Spinal cord (tissue), 10 donors: Measurements from ENCODE around the gene JMJD8. TPM values are rescaled to one million over a fixed set of nuclear protein-coding genes. Genes with fewer than 3 reads are reported as not detected.

Experiments used
- DNase-seq, 6 donors: peaks; one replicate each; pipeline versions ENCODE4 v3.0.0 to v3.0.0-alpha.2; 2013 to 2015; ENCODE audit warnings: low spot score in 6 of 6, low read depth in 4 of 6
- H3K27ac ChIP-seq: one replicate; pipeline ENCODE4 v1.5.1; 2013; ENCODE audit warnings: low read depth, low read length, control low read depth
- H3K27me3 ChIP-seq: one replicate; pipeline ENCODE4 v1.6.1; 2013; ENCODE audit warnings: low read length; ENCODE audit not compliant: control insufficient read depth, insufficient read depth
- H3K36me3 ChIP-seq: one replicate; pipeline ENCODE4 v1.6.1; 2013; ENCODE audit warnings: low read length; ENCODE audit not compliant: control insufficient read depth, insufficient read depth
- H3K4me1 ChIP-seq: one replicate; pipeline ENCODE4 v1.6.1; 2013; ENCODE audit warnings: low read length; ENCODE audit not compliant: control insufficient read depth, insufficient read depth
- H3K4me3 ChIP-seq: one replicate; pipeline ENCODE4 v1.5.1; 2013; ENCODE audit warnings: low read depth, low read length, control low read depth
- H3K9me3 ChIP-seq: one replicate; pipeline ENCODE4 v1.6.1; 2013; ENCODE audit warnings: low read length; ENCODE audit not compliant: control insufficient read depth, insufficient read depth
- WGBS: methylation state at CpG from one replicate; pipeline ENCODE4 v1.1.5; 2013; ENCODE audit warnings: missing lambda C conversion rate; ENCODE audit not compliant: insufficient coverage; 5-methylcytosine and 5-hydroxymethylcytosine counted together
- polyA plus RNA-seq, 2 donors: library from polyadenylated mRNA; unstranded; fragments of 120-200 nt; gene quantifications; one replicate each; pipeline ENCODE4 v1.2.1, GENCODE V29; 2013; ENCODE audit not compliant: insufficient read length in 2 of 2
- total RNA-seq, 2 donors: library from RNA; depleted of rRNA in 1 of 2; stranded (reverse); fragments of 120-200 nt in 1 of 2; fragments of >200 nt in 1 of 2; gene quantifications; one replicate each; pipeline versions ENCODE4 v1.2.3 to v1.2.4, GENCODE V29; 2013 to 2014
- donor health status: healthy.

Gene JMJD8
- total and polyA plus RNA-seq, 4 donors: 24.3 to 71.9 (median 52.7) TPM

DNA sequence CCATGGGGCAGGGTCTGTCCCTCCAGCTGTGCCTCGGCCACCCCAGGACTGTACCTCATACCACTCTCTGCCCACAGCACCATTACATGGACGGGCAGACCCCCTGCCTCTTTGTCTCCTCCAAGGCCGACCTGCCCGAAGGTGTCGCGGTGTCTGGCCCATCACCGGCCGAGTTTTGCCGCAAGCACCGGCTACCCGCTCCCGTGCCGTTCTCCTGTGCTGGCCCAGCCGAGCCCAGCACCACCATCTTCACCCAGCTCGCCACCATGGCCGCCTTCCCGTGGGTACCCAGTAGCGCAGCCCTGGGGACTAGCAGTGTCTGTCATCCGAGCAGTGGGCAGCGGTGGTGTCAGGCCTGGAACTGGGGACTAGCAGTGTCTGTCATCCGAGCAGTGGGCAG lies 11.3 kb downstream of the JMJD8 start:
- Histone ChIP-seq H3K27ac (no peak overlapping the region), H3K36me3 (peaks cover 85% of the 10 kb centered on the region), H3K27me3 (peaks cover 9% of the 10 kb centered on the region), H3K4me1 (peaks cover 34% of the 10 kb centered on the region), H3K4me3 (no peak overlapping the region), H3K9me3 (no peaks in the 10 kb centered on the region)
- WGBS: 93% methylated on average over 21 of the region's 21 CpGs
- DNase-seq: no peak

DNA sequence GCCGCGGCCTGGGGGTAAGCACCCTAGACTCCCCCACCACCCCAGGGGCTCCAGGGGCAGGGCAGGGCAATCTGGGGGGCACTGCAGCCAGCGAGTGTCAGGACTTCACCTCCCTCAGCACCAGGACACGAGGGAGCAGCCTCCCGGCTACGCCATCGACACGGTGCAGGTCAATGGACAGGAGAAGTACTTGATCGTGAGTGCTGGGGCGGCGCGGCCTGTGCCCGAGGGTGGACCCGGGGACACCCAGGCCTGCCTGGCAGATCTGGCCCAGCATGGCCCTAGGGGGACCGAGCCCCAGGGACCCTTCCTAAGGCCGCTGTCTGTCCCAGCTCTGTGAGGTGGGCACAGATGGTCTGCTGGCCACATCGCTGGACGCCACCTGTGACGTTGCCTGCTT lies 11.8 kb downstream of the JMJD8 start:
- H3K36me3 ChIP-seq: peaks cover 84% of the 10 kb centered on the region
- H3K9me3 ChIP-seq: no peaks in the 10 kb centered on the region
- peaks cover 9% of the 10 kb centered on the region for H3K27me3 ChIP-seq
- no peak overlapping the region for H3K4me3 ChIP-seq
- no peak overlapping the region for H3K27ac ChIP-seq
- H3K4me1 ChIP-seq: peaks cover 38% of the 10 kb centered on the region
- WGBS: 94% methylated on average over 16 of the region's 19 CpGs
- DNase-seq: no peak

GRCh38 chr16:671353-672131 lies 12.6 kb downstream of the JMJD8 start:
- WGBS: 87% methylated on average over 32 of the region's 40 CpGs
- peaks cover 5% of the 10 kb centered on the region for H3K27me3 ChIP-seq
- no peaks in the 10 kb centered on the region for H3K9me3 ChIP-seq
- H3K36me3 ChIP-seq: peaks cover 84% of the 10 kb centered on the region
- H3K4me3 ChIP-seq: no peak overlapping the region
- no peak for DNase-seq
- H3K4me1 ChIP-seq: peaks cover 34% of the 10 kb centered on the region
- no peak overlapping the region for H3K27ac ChIP-seq

DNA sequence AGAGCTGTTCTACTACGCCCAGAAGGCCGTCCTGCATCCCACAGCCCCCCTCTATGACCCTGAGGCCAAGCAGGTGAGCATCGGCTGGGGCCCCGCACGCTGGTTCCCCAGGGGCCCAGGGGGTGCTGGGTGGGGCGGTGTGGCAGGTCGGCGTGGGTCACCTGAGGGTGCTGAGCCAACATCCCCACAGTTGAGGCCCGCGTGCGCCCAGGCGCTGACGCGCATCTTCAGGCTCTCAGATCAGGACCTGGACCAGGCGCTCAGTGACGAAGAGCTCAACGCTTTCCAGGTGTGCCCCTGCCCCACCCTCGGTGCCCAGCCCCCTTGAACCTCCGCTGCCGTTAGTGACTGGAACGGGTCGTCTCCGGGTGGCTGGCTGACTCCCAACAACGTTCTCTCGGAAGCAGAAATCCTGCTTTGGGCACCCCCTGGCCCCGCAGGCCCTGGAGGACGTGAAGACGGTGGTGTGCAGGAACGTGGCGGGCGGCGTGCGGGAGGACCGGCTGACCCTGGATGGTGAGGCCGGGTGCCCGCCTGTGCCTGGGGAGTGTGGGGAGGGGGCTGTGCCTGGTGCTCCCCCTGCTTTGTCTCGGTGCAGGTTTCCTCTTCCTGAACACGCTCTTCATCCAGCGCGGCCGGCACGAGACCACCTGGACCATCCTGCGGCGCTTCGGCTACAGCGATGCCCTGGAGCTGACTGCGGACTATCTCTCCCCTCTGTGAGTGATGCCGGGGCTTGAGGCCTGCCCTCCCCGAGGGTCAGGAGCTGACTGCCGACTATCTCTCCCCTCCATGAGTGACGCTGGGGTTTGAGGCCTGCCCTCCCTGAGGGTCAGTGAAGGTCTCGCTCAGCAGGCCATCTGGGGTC lies 13.4 kb downstream of the JMJD8 start:
- WGBS: 94% methylated on average over 51 of the region's 52 CpGs
- H3K27ac ChIP-seq: no peak overlapping the region
- peaks cover 29% of the 10 kb centered on the region for H3K4me1 ChIP-seq
- no peaks in the 10 kb centered on the region for H3K9me3 ChIP-seq
- H3K27me3 ChIP-seq: peaks cover 5% of the 10 kb centered on the region
- peaks cover 88% of the 10 kb centered on the region for H3K36me3 ChIP-seq
- H3K4me3 ChIP-seq: no peak overlapping the region
- no peak for DNase-seq

GRCh38 chr16:669666-670065 lies 14.5 kb downstream of the JMJD8 start:
- Histone ChIP-seq H3K36me3 (peaks cover 91% of the 10 kb centered on the region), H3K4me1 (peaks cover 22% of the 10 kb centered on the region), H3K27me3 (no peaks in the 10 kb centered on the region), H3K9me3 (no peaks in the 10 kb centered on the region), H3K4me3 (no peak overlapping the region), H3K27ac (no peak overlapping the region)
- no peak for DNase-seq
- whole genome bisulfite sequencing: 94% methylated on average over 13 of the region's 13 CpGs

- Histone ChIP-seq H3K27me3 (no peaks in the 10 kb centered on the region), H3K36me3 (peaks cover 89% of the 10 kb centered on the region), H3K4me3 (peak overlapping the region; percentile 66), H3K4me1 (peaks cover 21% of the 10 kb centered on the region), H3K9me3 (no peaks in the 10 kb centered on the region), H3K27ac (no peak overlapping the region)
- DNase-seq: no peak
- WGBS: 15% methylated on average over 50 of the region's 50 CpGs
Measured at GRCh38 chr16:668519-669171, 15.5 kb downstream of the JMJD8 start.

DNA sequence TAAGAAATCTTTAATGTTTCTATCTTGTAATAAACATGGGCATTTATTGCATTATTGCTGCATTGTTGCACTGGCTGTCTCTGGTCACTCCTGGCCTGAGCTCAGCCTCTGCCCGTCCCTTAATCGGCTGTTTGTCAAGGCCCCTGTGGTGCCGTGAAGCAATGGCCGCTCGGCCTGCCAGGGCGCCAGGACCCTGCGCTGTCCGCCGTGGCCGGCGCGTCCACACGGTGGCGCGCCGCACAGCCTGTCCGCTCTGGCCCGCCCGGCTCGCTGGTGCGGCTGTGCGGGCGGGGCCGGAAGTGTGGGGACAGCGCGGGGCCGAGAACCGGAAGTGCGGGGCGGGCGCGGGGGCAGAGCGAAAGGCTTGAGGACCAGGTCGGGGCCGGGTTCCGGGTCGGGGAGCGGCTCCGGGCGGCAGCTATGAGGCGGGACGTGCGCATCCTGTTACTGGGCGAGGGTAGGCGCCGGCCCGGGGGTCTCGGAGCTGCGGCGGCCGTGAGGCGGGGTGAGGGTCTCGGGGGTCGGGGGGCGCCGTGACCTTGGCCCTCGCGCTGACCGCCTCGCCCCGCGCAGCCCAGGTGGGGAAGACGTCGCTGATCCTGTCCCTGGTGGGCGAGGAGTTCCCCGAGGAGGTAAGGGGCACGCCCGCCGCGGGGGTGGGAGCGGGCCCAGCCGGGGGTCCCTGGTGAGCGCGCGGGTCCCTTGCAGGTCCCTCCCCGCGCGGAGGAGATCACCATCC lies 16.2 kb downstream of the JMJD8 start, which contains the start of gene RHOT2:
Gene RHOT2, plus strand, starts transcription at position 353 of the 739 bp plus-strand sequence. Its CDS starts 68 bp downstream, at position 421.
- Histone ChIP-seq H3K4me3 (peak within 1 kb of the TSS; percentile 66), H3K27ac (peak within 1 kb of the TSS; percentile 33), H3K4me1 (peaks cover 21% of the 10 kb centered on the region), H3K36me3 (peaks cover 85% of the 10 kb centered on the region), H3K27me3 (no peaks in the 10 kb centered on the region), H3K9me3 (no peaks in the 10 kb centered on the region)
- peak; percentile 63 to 97 (median 86) for DNase-seq
- WGBS: 0% methylated on average over 78 of the region's 78 CpGs

DNA sequence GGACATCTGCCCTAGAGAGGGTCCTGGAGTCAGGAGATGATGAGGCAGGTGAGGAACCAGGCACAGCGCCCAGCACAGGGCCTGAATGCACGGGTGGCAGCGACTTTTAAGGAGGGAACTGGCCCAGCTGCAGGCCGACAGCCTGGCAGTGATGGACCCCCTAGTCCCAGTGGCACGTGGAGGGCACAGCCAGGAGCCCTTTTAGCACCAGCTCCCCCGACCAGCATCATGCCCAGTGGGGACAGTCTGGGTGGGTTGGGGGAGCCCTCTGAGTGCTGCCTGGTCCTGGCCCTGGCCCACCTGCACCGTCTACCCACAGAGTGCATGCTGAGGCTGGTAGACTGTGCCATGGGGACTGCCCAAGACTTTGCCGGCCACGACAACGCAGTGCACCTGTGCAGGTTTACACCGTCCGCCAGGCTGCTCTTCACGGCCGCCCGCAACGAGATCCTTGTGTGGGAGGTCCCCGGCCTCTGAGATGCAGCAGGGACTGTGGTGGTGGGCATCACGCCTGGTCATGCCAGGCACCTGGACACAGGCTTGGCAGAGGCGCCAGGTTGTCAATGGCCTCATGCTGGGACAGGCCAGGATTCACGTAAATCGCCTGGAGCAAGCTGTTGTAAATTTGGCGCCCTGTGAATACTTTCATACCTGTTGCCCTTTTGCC lies 16.9 kb downstream of the JMJD8 start:
- Histone ChIP-seq H3K4me1 (peaks cover 21% of the 10 kb centered on the region), H3K27ac (peak overlapping the region; percentile 33), H3K36me3 (peaks cover 85% of the 10 kb centered on the region), H3K4me3 (no peak overlapping the region), H3K27me3 (no peaks in the 10 kb centered on the region), H3K9me3 (no peaks in the 10 kb centered on the region)
- WGBS: 76% methylated on average over 17 of the region's 22 CpGs
- DNase-seq: no peak
